Astrocyte of the cerebellum (primary cell): ENCODE measurements around the gene ENPP7.

ENCODE experiments used
- DNase-seq: peaks from one replicate; pipeline ENCODE4 v3.0.0-alpha.2; 2011; ENCODE audit warnings: low read depth
- H3K4me3 ChIP-seq: 2 replicates; pipeline ENCODE4 v1.5.1; 2011; ENCODE audit warnings: mild to moderate bottlenecking, low read depth, low read length, moderate library complexity
- in situ Hi-C: cut with HindIII; loops from 2 replicates; pipeline ENCODE4 v1.10.0; 2017; ENCODE audit warnings: low sequenced_read_pairs
- TF ChIP-seq, protein P1 (sequence below): IDR thresholded peaks from 2 replicates; pipeline ENCODE4 v1.5.1; 2012; ENCODE audit warnings: low read length, low read depth, moderate library complexity, mild to moderate bottlenecking; ENCODE audit errors: missing control alignments

ENPP7 gene

DNA sequence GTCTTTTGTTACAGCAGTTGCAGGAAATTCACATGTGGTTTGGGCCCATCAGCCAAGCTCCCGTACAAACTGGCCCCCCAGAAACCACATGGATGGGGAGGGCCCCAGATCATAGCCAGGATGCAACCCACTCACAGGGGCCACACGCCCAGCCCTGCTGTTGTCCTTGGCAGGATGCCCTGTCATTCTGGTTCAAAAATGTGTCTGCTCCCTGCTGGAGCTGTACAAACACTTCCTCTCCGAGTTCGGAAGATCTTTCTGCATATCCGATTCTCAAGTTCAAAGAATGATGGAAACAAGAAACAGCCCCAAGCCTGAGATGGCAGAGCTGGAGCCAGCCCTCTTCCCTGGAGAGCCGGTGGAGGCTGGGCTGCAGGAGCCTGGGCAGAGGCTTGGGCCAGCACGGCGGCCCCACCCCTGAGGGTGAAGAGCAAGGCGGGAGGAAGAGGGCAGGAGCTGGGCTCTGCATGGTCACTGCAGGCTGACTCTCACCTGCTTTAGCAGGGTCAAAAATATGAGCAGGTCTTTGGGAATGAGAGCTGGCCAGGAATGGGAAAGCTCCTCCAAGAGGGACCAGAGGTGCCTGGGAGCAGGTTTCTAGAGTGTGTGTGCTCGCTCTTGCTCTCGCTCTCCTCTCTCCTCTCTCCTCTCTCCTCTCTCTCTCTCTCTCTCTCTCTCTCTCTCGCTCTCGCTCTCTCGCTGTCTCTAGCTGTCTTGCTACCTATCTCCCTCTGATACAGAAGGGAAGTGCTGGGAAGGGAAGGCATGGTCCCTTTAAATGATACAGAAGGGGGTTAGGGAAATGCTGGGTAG lies 34.7 kb upstream of the ENPP7 start:
- no peak overlapping the region for H3K4me3 ChIP-seq
- DNase-seq: peak; percentile 79
- TF ChIP-seq, protein P1, sequence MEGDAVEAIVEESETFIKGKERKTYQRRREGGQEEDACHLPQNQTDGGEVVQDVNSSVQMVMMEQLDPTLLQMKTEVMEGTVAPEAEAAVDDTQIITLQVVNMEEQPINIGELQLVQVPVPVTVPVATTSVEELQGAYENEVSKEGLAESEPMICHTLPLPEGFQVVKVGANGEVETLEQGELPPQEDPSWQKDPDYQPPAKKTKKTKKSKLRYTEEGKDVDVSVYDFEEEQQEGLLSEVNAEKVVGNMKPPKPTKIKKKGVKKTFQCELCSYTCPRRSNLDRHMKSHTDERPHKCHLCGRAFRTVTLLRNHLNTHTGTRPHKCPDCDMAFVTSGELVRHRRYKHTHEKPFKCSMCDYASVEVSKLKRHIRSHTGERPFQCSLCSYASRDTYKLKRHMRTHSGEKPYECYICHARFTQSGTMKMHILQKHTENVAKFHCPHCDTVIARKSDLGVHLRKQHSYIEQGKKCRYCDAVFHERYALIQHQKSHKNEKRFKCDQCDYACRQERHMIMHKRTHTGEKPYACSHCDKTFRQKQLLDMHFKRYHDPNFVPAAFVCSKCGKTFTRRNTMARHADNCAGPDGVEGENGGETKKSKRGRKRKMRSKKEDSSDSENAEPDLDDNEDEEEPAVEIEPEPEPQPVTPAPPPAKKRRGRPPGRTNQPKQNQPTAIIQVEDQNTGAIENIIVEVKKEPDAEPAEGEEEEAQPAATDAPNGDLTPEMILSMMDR: no peak

DNA sequence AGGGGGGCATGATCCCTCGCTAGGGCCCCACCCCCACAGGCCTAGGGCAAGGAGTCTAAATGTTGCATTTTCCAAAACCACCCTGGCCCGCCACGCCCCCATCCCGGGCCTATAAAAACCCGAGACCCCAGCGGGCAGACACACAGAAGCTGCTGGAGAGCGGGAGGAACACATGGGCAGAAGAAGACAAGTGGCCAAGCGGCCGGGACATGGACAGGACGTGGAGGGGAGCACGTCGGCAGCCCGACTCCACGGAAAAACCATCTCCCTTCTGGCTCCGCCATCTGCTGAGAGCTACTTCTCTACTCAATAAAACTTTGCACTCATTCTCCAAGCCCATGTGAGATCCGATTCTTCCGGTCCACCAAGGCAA lies 34.1 kb upstream of the ENPP7 start:
- TF ChIP-seq, protein P1: no peak

More for the DNA sequence above, 34.7 kb upstream of the ENPP7 start:
- in situ Hi-C loops: no loop called here

DNA sequence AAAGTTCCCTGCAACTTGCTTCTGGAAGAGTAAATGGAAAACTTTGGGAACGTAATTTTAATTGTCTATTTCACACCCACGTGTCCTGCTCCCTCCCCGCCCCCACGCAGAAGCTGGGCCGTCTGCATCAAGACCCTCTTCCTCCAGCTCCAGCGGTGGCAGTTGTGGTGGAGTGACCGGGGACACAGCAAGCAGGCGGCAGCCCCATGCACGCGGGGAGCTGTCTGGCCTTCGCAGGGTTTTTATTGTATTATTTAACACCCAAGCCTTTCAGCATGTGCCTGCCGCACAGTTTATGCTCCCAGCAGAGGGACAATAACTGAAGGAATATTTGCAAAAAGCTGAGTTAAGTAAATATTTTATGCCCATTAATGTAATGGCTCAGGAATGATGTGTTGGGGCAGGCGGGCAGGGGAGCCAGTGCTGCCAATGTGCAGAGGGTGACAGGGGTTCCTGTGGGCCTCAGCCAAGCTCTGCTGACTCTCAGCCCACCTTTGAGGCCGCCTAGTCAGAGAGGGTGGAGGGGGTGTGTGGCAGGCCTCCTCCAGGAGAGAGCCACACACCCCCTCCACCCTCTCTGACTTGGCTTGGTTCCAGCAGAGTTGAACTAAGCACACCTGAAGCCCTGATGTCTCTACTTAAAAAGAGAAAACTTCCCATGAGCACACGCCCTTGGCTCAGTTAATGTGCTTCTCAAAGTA lies 32.4 kb upstream of the ENPP7 start:
- TF ChIP-seq, protein P1: no peak
- no peak overlapping the region for H3K4me3 ChIP-seq
- in situ Hi-C loops: no loop called here
- DNase-seq: no peak

More for the DNA sequence above, 34.1 kb upstream of the ENPP7 start:
- in situ Hi-C loops: no loop called here
- no peak for DNase-seq
- no peak overlapping the region for H3K4me3 ChIP-seq

DNA sequence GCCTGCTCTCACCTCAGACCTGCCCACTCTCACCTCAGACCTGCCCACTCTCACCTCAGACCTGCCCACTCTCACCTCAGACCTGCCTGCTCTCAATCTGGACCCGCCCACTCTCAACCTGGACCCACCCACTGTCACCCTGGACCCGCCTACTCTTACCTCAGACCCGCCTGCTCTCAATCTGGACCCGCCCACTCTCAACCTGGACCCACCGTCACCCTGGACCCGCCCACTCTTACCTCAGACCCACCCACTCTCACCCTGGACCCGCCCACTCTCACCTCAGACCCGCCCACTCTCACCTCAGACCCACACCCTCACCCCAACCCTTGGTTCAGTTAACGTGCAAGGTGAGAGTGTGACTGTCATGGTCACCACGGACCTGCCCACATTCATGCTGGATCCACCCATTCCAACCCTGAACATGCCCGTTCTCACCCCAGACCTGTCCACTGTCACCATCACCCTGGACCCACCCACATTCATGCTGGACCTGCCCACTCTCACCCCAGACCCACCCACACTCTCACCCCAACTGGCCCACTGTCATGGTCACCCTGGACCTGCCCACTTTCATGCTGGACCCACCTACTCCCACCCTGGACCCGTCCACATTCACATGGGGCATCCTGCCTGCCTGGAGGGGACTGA lies 31.2 kb upstream of the ENPP7 start:
- in situ Hi-C loops: no loop called here
- TF ChIP-seq, protein P1: no peak

DNA sequence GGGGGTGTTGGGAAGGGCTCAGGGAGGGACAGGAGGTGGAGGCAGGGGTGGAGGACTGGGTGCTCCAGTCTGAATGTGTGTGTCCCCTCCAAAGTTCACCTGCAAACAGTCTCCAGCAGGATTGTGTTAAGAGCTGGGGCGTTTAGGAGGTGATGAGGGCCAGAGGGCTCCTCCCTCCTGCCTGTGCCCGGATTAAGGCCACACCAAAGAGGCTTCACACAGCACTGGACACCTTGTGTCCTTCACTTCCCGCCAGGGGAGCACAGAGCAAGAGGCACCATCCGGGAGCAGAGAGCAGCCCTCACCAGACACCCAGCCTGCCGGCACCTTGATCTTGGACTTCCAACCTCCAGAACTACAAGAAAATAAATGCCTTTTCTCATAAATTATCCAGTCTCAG lies 30.2 kb upstream of the ENPP7 start:
- TF ChIP-seq, protein P1: no peak
- no peak overlapping the region for H3K4me3 ChIP-seq
- in situ Hi-C loops: no loop called here
- DNase-seq: no peak

More for the DNA sequence above, 31.2 kb upstream of the ENPP7 start:
- DNase-seq: no peak
- no peak overlapping the region for H3K4me3 ChIP-seq

DNA sequence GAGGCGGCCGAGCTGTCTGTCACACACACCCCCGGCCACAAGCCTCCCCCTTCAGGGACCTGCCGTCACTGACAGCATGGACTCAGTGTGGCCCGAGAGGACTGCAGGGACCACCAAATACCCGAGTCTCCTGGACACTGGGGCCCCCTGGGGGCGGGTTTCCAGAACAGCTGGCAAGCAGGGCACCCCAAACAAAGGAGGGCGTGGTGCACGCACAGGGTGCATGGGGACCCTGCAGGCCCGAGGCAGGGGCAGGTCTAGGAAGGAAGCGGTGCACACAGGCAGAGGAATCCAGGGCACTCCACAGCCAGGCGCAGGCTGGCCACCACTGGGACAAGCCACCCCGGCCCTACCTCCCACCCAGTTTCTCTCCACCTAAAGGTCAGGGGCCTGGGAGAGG lies 28.7 kb upstream of the ENPP7 start:
- DNase-seq: no peak
- in situ Hi-C loops: no loop called here
- TF ChIP-seq, protein P1: no peak
- H3K4me3 ChIP-seq: no peak overlapping the region
